Esophagus squamous epithelium (tissue), 4 donors: ENCODE results near the gene HBE1.

ENCODE experiments used
- POLR2A ChIP-seq, 4 donors: fragments of 450-650 bp; IDR thresholded peaks; one replicate each; pipeline ENCODE4 v1.6.1; 2017; ENCODE audit warnings: antibody characterized with exemption in 4 of 4, mild to moderate bottlenecking in 4 of 4, moderate library complexity in 3 of 4
- TF ChIP-seq, protein P1 (sequence below), 6 experiments: fragments of 450-650 bp in 4 of 6; fragments of 200-600 bp in 2 of 6; sonication (generic) in 2 of 6; IDR thresholded peaks; one replicate each; pipeline ENCODE4 v1.5.1; 2016 to 2019; ENCODE audit warnings: antibody characterized with exemption in 6 of 6, mild to moderate bottlenecking in 4 of 6, moderate library complexity in 4 of 6

DNA sequence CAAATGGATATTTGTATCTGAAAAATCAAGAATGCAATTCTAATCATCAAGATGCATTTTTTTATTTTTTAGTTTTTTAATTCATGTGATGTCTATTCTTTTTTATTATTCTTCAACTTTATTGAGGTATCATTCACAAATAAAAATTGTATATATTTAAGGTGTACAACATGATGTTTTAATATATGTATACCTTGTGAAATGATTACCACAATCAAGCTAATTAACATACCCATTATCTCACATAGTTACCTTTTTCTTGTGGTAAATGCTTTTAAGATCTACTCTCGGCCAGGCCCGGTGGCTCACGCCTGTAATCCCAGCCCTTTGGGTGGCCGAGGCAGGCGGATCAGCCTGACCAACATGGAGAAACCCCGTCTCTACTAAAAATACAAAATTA lies 46.6 kb downstream of the HBE1 start:
- TF ChIP-seq, protein P1, sequence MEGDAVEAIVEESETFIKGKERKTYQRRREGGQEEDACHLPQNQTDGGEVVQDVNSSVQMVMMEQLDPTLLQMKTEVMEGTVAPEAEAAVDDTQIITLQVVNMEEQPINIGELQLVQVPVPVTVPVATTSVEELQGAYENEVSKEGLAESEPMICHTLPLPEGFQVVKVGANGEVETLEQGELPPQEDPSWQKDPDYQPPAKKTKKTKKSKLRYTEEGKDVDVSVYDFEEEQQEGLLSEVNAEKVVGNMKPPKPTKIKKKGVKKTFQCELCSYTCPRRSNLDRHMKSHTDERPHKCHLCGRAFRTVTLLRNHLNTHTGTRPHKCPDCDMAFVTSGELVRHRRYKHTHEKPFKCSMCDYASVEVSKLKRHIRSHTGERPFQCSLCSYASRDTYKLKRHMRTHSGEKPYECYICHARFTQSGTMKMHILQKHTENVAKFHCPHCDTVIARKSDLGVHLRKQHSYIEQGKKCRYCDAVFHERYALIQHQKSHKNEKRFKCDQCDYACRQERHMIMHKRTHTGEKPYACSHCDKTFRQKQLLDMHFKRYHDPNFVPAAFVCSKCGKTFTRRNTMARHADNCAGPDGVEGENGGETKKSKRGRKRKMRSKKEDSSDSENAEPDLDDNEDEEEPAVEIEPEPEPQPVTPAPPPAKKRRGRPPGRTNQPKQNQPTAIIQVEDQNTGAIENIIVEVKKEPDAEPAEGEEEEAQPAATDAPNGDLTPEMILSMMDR (IDR thresholded peaks at IDR 0.05): no peak
- TF ChIP-seq POLR2A (IDR thresholded peaks at IDR 0.05): no peak
